Stimulated activated CD4-positive, alpha-beta T cell treated with anti-CD3 and anti-CD28 coated beads, Interleukin-1b, Interleukin-23, amount 100 ng/mL, for 1 hour (primary cell): ENCODE data around the gene PSKH1.

Experiments
- DNase-seq, 2 donors: peaks; one replicate each; pipeline ENCODE4 v3.0.0-alpha.2; 2020; ENCODE audit warnings: low read depth in 2 of 2

Gene PSKH1

DNA sequence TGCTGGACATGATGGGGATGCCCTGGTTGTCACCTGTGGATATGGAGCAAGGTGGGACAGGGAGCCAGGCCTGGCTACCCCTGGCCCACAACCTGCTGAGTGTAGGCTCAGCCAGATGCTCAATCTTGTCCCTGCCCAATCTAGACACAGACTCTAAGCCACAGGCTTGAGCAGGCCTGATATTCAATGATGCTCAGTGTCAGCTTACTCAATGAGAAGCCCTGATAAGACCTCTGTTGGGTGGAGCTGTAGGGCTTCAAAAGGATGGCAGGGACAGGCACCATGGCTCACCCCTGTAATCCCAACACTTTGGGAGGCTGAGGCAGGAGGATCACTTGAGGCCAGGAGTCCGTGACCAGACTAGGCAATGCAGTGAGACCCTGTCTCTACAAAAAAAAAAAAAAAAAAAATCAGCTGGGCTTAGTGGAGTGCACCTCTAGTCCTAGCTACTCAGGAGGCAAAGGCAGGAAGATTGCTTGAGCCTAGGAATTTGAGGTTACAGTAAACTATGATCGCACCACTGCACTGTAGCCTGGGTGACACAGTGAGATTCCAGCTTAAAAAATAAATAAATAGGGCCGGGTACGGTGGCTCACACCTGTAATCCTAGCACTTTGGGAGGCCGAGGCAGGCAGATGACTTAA, 47.5 kb downstream of the PSKH1 start:
- DNase-seq, result no peak

DNA sequence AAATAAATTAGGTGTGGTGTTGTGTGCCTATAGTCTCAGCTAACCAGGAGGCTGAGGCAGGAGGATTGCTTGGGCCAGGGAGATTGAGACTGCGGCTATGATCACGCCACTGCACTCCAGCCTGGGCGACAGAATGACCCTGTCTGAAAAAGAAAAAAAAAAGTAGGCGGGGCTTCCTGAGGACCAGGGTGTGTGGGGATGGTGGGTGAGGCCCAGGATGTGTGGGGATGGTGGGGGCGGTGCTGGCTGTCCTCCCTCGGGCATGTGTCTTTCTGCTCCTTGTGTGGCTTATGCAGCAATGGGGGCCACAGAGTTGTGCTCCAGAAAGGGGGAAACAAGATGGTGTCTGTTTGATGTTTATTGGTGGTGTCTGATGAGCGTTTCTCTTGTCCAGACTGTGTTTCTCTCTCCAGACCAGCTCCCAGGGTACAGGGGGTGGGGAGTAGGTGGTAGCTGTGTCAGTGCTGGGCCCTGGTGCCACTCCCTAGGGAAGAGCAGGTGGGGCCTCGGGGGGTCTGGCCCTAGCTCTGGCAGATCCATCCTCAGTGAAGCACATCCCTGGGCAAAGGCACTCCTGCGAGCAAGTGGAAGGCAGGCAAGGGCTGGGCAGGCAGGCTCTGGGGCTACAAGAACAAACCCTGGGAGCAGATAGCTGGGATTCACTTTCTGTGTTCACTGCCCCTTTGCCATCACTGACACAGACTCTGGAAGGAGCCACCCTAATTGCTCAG, 48.6 kb downstream of the PSKH1 start:
- no peak for DNase-seq

- DNase-seq, result no peak
Observed at GRCh38 chr16:67942200-67942509, 49.1 kb downstream of the PSKH1 start.

DNA sequence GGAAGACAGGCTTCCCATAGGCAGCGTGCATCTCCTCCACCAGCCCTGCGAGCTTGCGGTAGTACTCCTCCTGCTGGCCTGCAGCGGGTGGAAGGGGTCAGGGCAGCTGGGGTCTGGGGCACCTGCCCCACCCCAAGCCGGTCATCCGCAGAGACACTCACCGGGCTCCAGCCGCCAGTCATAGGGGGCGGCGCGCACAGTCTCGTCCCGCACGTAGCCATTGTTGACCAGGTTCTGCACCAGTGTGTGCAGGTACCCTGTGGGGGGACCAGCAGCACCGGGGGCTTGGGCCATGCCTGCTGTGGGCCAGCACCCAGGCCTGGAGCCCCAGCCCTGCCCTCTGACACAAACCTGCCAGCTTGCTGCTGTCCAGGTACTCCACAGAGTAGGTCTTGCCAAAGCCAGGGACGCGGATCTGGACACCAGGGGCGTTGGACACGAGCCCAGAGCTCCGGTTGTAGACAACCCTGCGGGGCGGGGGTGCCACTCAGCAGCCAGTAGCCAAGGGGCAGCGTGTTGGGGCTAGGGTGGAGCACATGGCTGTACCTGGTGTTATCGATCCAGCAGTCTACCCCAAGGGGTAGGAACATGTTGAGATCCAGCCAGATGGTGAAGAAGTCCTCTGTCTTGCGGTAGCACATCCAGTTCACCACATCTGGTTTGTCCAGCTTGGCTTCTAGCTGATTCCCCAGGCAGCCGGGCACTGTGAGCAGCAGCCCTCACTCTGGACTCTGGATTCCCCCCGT, 49.6 kb downstream of the PSKH1 start:
- DNase-seq, result no peak

- no peak for DNase-seq
Observed at GRCh38 chr16:67943256-67943618, 50.2 kb downstream of the PSKH1 start.

DNA sequence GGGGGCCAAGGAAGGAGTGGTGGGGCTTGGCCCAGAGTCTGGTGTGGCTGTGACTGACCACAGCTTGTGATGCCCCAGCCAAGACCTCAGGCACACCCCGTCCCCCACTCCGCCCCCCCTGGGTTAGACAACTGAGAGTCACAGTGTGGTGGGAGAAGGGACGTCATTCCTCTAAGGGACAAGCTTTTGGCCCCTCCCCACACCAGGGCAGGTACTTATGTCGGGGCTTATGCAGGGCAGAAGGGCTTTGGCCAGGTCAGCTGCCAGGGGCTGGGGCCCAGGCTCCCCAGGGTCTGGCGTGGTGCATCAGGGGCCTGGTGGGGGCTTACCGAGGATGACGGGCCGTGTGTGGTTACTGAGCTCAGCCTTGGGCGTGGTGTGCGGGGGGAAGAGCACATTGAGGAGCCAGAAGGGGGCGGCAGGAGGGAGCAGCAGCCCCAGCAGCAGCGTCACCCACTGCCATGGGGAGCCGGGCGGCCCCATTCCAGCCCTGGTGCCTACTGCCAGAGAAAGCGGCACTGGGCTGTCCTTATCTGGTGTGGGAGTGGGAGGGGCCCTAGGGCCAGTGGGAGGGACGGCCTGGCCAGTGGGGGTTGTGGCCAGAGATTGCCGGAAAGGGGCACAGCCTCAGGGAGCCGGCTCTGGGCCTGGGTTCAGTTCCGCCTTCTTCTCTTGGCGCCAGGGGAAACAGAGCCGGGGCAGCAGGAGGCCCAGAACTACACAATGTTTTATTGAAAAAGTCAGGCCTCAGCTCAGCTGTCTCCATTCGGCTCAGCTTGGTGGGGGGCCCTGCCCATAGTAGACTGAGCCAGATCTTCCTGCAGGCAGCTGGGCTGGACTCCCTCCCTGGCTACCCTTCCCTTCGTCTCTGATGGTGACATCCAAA, 50.8 kb downstream of the PSKH1 start, which contains the start of gene LCAT:
Gene LCAT, minus strand, starts transcription at position 502 of the 886 bp plus-strand sequence. Its CDS starts 19 bp downstream, at position 483.
- no peak for DNase-seq

DNA sequence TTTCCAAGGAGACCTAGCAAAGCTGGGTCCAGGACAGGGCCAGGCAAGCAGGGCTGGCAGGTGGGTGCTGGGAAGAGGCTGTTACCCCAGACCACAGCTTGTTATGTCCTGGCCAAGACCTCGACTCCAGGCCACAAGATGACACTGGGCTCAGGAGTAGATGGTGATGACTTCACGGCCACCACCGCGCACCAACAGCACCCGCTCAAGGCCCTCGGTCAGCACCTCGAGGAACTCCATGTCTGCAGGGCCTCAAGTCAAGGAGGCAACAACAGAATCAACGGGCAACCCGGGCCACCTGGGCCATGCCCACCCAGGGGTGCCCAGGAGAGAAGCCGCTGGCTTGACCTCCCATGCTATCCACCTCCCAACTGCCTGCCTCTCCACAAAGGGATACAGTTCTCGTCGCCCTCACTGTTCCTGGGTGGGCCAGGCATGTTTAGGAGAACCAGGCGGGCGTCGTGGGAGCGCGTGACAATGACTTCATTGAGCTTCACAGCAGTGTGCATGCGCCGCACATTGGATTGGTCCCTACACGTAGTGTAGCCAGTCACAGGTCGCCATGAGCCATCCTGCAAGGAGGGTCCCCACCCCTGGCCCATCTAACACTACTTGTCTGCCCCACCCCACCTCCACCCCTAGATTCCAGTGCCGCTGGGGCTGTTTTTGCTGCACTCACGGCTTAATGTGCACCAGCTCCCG, 51.8 kb downstream of the PSKH1 start:
- DNase-seq, result no peak

GRCh38 chr16:67945392-67945933, 52.4 kb downstream of the PSKH1 start:
- no peak for DNase-seq

DNA sequence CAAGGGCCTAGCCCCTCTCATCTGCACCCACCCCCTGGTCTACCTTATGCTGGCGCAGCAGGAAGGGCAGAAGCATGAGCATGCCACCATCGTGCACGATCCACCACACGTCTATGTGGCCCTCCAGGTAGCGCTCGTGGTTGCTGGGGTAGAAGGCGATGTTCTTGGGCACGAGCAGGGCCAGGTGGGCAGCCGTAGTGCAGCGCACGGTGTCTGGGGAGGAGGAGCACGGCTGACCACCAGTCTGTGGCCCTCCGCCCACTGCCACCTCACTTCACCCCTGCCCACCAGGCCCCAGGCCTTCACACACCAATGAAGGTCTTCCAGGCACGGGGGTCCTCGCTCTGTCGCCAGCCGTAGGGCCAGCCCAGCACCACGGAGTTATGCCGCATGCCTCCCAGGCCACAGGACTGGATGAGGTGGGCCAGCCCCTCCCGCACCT, 53.1 kb downstream of the PSKH1 start:
- DNase-seq, result no peak

DNA sequence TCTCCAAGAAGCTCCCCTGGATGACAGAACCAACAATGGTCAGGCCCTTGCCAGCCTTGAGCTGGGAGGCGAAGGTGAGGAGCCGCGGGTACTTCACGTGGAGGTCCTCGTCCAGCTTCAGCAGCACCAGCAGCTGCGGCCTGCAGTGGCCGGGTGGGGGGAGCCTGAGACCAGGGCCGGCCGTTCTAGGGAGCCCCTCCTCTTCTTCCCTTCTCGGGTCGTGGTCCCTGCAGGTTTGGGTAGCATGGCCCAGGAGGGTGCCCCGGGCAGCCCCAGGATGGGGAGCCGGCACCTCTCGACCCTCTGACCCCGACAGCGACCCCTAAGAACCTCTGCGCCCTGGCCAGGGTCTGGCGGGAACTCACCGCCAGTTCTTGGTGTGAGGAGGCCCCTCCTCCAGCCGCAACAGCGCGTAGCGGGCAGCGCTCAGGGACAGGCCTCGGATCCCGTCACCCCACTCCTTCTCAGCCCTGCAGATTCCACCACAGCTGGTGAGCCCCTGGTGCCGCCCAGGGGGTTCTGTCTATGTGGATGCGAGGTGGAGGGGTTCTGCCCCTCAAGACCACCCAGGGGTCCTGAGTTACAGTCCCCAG, 54.0 kb downstream of the PSKH1 start:
- DNase-seq, result no peak

DNA sequence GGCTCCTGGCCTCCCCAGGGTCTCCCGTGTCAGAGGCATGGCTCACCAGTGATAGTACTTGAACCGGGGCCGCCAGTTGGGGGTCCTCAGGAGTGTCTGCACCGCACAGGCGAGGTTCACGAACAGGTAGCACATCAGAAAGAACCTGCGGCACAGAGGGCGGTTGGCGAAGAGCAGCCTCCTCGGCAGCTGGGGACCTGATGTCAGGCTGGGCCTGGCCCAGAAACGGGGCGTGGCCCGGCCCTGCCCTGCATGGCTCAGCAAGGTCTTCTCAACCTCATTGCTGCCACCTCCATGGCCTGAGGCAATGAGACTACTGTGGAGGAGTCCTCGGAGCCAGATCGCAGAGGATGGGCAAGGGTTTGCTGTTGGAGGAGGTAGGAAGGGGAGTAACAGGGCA, 55.0 kb downstream of the PSKH1 start:
- DNase-seq, result no peak

DNA sequence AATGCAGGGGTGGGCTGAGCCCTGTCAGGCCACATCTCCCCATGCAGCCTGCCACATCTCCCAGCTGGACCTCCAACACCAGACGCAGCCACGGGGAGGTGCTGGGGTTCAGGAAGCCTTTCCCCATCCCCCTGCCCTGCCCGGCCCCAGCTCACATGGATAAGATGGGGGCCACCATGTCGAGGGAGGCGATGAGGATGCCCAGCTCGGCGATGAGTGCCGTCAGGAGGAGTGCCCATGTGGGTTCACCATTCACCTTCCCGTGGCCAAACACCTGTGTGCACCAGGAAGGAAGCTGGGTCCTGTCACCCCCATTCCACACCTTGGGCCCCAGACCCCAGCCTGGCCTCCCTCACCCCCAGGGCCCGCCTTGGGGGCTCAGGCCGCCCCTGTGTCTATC, 56.6 kb downstream of the PSKH1 start:
- no peak for DNase-seq

- no peak for DNase-seq
Observed at GRCh38 chr16:67950335-67950843, 57.3 kb downstream of the PSKH1 start.

DNA sequence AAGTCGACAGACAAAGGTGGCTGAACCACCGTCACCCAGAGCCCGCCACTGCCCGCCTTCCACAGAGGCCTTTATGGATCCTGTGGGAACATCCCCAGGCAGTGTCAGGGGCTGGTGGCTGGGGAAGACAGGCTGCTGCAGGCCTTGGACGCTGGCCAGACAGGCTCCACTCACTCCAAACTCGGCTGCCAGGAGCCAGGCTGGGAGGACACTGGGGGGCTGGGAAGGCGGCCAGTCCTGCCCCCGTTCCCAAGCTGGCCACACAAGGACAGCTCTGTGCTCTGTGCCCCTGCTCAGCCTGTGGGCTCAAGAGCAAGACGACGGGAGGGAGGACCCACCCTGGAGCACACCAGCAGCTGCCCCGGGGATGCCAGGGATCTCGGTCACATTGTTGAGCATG, 58.4 kb downstream of the PSKH1 start:
- no peak for DNase-seq

- DNase-seq, result no peak
Observed at GRCh38 chr16:67953641-67954375, 60.8 kb downstream of the PSKH1 start.

DNA sequence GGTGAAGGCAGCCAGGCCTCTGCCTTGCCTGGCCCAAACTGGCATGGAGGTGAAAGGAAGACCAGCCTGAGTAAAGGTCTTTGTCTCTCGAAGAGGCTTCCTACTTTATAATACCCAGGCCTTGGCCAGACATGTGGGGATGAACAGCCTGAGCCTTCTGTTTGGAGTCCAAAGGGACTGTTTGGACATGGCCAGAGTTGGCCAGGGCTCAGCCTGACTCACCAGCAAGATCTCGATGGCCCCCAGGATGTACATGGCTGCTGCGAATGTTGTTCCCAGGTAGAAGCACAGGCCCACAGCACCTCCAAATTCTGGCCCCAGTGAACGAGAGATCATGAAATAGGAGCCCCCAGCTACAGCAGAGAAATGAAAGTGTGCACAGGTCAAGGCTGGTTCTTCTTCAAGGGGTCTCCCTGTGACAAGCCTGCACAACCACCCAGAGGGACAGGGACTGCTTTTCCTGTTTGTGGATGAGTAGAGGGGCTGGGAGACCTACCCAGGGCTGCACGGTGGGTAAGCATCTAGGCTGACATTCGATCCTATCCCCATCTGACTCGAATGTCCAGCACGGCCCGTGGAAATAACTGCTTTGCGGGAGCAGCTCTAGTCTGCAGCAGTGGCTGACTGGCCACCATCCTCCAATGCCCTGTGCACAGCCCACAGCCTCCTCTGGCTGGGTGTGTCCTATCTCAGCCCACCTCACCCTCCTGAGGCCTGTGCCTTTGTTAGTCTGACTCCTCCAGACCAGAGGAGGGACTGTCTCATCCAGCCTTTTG, 61.6 kb downstream of the PSKH1 start:
- no peak for DNase-seq

DNA sequence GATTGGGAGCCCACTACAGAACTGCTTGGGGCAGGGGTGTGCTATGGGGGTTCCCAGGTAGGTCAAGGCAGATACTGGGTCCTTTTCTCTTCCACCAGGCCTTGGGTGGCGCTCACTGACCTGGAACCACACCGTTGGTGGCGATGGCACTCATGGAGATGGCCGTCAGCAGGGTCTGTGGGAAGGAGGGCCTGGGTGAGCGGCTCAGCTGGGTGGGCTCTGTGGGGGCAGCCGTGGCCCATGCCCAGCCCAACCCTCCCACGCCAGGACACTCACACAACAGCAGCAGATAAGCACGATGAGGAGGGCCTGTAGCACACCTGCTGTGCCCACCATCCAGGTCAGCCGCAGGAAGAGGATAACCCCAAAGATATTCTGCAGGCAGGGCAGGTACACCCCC, 64.6 kb downstream of the PSKH1 start:
- DNase-seq, result no peak

DNA sequence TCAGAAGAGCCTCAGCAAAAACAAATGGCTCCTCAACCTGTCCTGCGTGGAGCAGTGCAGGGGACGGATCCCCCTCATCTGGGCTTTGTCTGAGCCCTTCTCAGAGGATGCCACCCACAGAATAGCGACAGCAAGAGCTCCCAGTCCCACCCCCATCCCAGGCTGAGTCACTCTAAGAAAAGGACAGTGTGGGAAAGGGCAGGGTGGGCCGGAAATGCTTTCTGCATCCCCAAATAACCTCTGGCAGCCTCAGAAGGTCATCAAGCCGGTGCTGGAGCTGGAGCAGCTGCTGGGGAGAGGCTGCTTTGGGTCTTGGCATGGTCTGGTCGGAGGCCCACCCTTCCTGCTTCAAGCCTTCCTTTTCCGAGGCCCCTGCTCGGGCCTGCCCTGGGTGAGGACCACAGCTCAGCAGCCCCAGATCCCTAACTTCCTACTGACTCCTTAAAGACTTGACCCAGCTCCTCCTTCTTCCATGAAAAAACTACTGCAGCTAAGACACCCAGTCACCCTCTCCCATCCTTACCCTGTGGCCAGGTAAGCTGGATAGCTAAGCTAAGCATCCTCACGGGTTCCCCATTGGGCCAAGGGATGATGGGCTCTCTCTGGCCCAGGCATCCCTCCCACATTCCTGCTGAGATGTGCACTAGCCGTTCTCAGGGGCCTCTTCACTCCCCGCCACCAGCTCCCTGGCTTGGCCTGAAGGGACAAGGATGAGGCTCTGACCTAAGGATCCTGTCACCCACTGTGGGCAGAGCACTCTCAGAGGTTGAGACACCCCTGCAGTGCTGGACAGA, 66.7 kb downstream of the PSKH1 start:
- DNase-seq, result no peak
